HG03039 (cell line): ENCODE results near the gene SLC7A8.

ENCODE experiments used
- ATAC-seq: cut with Tn5 transposase; IDR thresholded peaks from one replicate; pipeline ENCODE4 v1.9.1; 2021; ENCODE audit warnings: mild to moderate bottlenecking, moderate library complexity; ENCODE audit not compliant: unreplicated experiment

The SLC7A8 gene

DNA sequence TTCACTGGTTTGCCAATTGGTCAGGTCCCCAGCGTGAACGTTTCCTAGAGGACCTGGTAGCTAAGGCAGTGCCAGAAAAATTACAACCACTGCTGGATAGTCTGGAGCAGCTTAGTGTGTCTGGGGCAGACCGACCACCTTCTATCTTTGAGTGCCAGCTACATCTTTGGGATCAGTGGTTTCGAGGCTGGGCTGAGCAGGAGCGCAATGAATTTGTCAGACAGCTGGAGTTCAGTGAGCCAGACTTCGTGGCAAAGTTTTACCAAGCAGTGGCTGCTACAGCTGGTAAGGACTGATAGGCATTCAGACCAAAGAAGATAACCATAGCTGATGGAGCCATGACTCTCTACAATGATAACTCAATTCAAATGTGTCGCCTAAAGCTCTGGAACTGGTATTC lies 85.7 kb downstream of the SLC7A8 start:
- no peak for ATAC-seq

GRCh38 chr14:23095196-23096108 lies 88.0 kb downstream of the SLC7A8 start, which contains the start of gene C14orf119:
Gene C14orf119, plus strand, starts transcription at chr14:23095505. Its CDS starts 2,154 bp downstream, at chr14:23097659.
- ATAC-seq: peak; percentile 82

DNA sequence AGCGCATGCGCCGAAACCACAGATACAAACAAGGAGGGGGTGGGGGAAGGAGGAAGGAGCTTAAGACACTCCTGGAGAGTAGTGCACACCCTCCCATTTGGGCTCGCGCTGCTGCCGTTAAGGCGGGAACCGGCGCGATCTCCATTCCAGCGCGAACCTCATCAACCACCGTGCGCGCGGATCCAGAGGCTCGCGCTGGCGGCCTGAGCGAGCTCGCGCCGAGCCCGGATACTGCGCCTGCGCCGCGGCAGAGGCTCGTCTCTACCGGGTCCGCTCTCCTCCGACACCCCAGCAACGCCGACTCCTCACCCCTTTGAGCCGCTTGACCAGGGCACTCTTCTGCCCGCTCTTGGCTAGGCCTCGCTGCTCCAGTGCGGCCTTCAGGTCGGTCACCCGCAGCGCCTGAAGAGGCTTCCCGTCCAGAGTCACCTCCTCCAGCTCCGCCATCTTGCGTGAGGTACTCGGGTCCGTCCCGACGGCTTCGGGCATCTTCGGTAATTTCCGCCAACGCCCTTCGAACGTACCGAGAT lies 88.7 kb downstream of the SLC7A8 start, which contains the start of gene ACIN1:
Gene ACIN1, minus strand, starts transcription at position 471 of the 530 bp plus-strand sequence. Its CDS starts 24 bp downstream, at position 447.
- ATAC-seq: peak; percentile 26

- ATAC-seq: no peak
Observed at GRCh38 chr14:23093991-23094665, 89.3 kb downstream of the SLC7A8 start.

- ATAC-seq: no peak
Observed at GRCh38 chr14:23093526-23093925, 89.9 kb downstream of the SLC7A8 start.

DNA sequence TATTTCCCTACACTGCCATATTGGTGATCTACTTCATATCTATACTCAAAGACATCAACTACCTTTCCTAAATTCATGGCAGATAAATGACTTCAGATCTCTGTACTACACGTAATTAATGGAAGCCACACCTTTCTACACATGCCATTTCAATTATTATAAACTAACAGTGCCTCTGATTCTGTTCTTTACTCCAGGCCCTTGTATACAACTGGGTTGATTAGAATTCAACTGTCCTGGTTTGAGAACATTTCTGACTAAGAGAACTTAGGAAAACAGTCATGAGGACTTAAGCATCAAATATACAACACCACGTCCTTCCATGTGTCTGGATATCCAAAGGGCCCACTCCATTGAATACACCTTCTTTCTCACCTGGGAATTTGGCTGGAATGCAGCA lies 90.4 kb downstream of the SLC7A8 start:
- no peak for ATAC-seq

DNA sequence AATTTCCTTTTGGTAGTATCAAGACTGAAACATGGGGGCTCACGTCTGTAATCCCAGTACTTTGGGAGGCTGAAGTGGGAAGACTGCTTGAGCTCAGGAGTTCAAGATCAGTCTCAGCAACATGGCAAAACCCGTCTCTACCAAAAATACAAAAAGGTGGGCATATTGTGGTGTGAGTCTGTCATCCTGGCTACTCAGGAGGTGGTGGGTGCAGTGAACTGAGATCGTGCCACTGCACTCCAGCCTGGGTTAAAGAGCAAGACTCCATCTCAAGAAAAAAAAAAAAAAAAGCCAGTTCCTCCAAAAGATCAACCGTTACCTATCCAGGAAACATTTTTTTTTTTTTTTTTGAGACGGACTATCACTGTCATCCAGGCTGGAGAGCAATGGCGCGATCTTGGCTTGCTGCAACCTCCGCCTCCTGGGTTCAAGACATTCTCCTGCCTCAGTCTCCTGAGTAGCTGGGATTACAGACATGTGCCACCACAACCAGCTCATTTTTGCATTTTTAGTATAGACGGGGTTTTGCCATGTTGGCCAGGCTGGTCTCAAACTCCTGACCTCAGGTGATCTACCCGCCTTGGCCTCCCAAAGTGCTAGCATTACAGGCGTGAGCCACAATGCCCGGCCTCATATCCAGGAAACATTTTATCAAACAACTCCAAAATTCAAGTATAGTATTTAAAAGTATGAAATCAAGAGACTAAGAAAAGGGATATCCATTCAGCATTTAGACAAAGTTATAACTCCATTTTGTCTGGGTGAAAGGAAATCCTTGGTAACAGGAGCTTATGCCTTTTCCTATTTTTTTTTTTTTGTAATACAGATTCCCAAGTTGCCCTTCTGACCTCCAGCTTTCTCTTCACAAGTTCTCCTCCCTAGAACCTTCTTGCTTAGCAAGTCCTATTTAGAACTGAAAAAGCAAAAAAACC lies 91.9 kb downstream of the SLC7A8 start:
- ATAC-seq: no peak

DNA sequence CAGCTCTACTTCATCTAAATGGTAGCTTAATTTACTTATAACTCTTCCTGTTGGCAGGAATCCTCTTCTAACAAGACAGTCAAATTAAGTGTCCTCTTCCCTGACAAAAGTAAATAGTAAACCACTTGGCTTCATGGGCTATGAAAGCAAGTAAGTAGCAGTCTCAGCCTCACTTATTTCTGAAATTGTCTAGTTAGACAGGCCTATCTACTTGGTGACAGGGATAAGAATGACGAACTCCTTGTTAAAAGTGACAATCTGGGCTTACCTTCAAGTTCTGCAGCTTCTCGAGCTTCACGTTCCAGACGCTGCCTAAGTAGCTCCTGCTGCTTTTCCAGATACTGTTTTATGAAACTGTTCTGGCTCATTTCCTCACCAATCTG lies 93.2 kb downstream of the SLC7A8 start:
- no peak for ATAC-seq

GRCh38 chr14:23089498-23090253 lies 93.8 kb downstream of the SLC7A8 start:
- ATAC-seq: no peak

GRCh38 chr14:23086565-23086964 lies 96.9 kb downstream of the SLC7A8 start:
- no peak for ATAC-seq

GRCh38 chr14:23085458-23085857 lies 98.0 kb downstream of the SLC7A8 start:
- no peak for ATAC-seq

DNA sequence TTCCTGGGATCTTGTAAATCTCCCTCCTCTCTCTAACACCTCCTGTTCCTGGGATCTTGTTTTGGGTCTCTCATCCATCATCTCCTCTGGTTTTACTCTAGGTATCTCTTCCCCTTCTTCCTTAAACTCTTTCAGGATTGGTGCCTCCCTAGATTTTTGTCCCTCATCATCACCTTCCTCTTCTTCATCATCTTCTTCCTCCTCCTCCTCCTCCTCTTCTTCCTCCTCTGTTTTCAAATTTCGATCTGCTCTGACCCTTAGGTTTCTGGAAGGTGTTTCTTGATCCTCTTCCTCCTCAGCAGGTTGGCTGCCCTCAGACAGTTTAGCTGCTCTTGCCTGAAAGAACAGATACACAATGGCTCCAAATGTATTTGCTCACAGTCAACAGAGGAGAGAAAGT lies 103.0 kb downstream of the SLC7A8 start:
- ATAC-seq: no peak

DNA sequence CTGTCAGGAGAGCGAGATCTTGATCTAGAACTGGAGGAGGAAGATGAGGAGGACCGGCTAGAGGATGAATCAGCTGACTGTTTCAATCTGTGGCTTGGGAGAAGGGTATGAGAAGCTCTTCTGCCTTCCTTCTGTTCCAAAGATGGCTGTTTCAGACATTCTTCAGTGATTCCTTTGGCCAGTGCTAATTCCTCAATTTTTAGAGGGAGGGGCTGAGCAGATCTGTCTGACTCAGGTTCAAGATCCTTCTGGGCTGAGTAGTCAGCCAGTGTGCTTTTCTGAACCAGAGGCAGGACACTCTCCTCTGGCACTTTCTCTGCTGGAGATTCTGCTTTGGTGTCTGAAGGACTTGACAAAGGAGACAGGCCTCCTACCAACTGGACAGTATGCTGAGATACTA lies 103.7 kb downstream of the SLC7A8 start:
- no peak for ATAC-seq

- no peak for ATAC-seq
Observed at GRCh38 chr14:23078692-23079116, 104.8 kb downstream of the SLC7A8 start.

- no peak for ATAC-seq
Observed at GRCh38 chr14:23077962-23078361, 105.5 kb downstream of the SLC7A8 start.

- no peak for ATAC-seq
Observed at GRCh38 chr14:23076785-23077408, 106.6 kb downstream of the SLC7A8 start.
